ENCODE results near the gene RGS10. TPM values are rescaled to one million over a fixed set of nuclear protein-coding genes. Genes with fewer than 3 reads are reported as not detected.

Gene RGS10
- total RNA-seq, 1 experiment from 2014 or later = 10.8 TPM

GRCh38 chr10:119497243-119497642 is 45.3 kb downstream of the RGS10 start:
- Mint-ChIP-seq H3K4me1 (ENCODE audit: low read depth, unreplicated experiment) (no peaks in the 10 kb centered on the region), H3K36me3 (ENCODE audit: insufficient read depth, unreplicated experiment) (no peaks in the 10 kb centered on the region), H3K4me3 (ENCODE audit: low read depth, unreplicated experiment) (no peak overlapping the region), H3K27me3 (ENCODE audit: unreplicated experiment) (no peaks in the 10 kb centered on the region), H3K27ac (ENCODE audit: unreplicated experiment) (no peak overlapping the region), H3K9me3 (ENCODE audit: low read depth, unreplicated experiment) (no peaks in the 10 kb centered on the region)
- TF ChIP-seq CTCF (IDR thresholded peaks at IDR 0.05; ENCODE audit: unreplicated experiment) = no peak
- no TSS peak for BruUV-seq (replicated peaks)
- CTCF ChIA-PET = no interaction called here
- no peak for DNase-seq
- intact Hi-C loops (cut with micrococcal nuclease; ENCODE audit: unreplicated experiment) = no loop called here

- no peak for DNase-seq
- TF ChIP-seq CTCF (IDR thresholded peaks at IDR 0.05; ENCODE audit: unreplicated experiment) = no peak
- Mint-ChIP-seq H3K27ac (ENCODE audit: unreplicated experiment) (no peak overlapping the region), H3K9me3 (ENCODE audit: low read depth, unreplicated experiment) (no peaks in the 10 kb centered on the region), H3K4me1 (ENCODE audit: low read depth, unreplicated experiment) (no peaks in the 10 kb centered on the region), H3K27me3 (ENCODE audit: unreplicated experiment) (no peaks in the 10 kb centered on the region), H3K4me3 (ENCODE audit: low read depth, unreplicated experiment) (no peak overlapping the region), H3K36me3 (ENCODE audit: insufficient read depth, unreplicated experiment) (no peaks in the 10 kb centered on the region)
- CTCF ChIA-PET = no interaction called here
- no TSS peak for BruUV-seq (replicated peaks)
- intact Hi-C loops (cut with micrococcal nuclease; ENCODE audit: unreplicated experiment) = no loop called here
These were observed 46.2 kb downstream of the RGS10 start for GRCh38 chr10:119496273-119496672.

- intact Hi-C loops (cut with micrococcal nuclease; ENCODE audit: unreplicated experiment) = no loop called here
- H3K4me3 Mint-ChIP-seq (ENCODE audit: low read depth, unreplicated experiment) = no peak overlapping the region
- H3K27ac Mint-ChIP-seq (ENCODE audit: unreplicated experiment) = no peak overlapping the region
- DNase-seq = no peak
- no peaks in the 10 kb centered on the region for H3K4me1 Mint-ChIP-seq (ENCODE audit: low read depth, unreplicated experiment)
- no peaks in the 10 kb centered on the region for H3K36me3 Mint-ChIP-seq (ENCODE audit: insufficient read depth, unreplicated experiment)
- BruUV-seq (replicated peaks) = no TSS peak
- CTCF ChIA-PET = no interaction called here
- TF ChIP-seq CTCF (IDR thresholded peaks at IDR 0.05; ENCODE audit: unreplicated experiment) = no peak
- H3K9me3 Mint-ChIP-seq (ENCODE audit: low read depth, unreplicated experiment) = no peaks in the 10 kb centered on the region
- no peaks in the 10 kb centered on the region for H3K27me3 Mint-ChIP-seq (ENCODE audit: unreplicated experiment)
These were observed 47.0 kb downstream of the RGS10 start for GRCh38 chr10:119495545-119495944.

- no peak overlapping the region for H3K4me3 Mint-ChIP-seq (ENCODE audit: low read depth, unreplicated experiment)
- H3K27ac Mint-ChIP-seq (ENCODE audit: unreplicated experiment) = no peak overlapping the region
- H3K4me1 Mint-ChIP-seq (ENCODE audit: low read depth, unreplicated experiment) = no peaks in the 10 kb centered on the region
- no TSS peak for BruUV-seq (replicated peaks)
- no peak for TF ChIP-seq CTCF (IDR thresholded peaks at IDR 0.05; ENCODE audit: unreplicated experiment)
- no peaks in the 10 kb centered on the region for H3K9me3 Mint-ChIP-seq (ENCODE audit: low read depth, unreplicated experiment)
- H3K36me3 Mint-ChIP-seq (ENCODE audit: insufficient read depth, unreplicated experiment) = no peaks in the 10 kb centered on the region
- no peaks in the 10 kb centered on the region for H3K27me3 Mint-ChIP-seq (ENCODE audit: unreplicated experiment)
- CTCF ChIA-PET = no interaction called here
- DNase-seq = no peak
- intact Hi-C loops (cut with micrococcal nuclease; ENCODE audit: unreplicated experiment) = no loop called here
These were observed 47.5 kb downstream of the RGS10 start for GRCh38 chr10:119495021-119495505.
